Mucosa of descending colon (tissue), 3 donors: Measurements from ENCODE around the gene TOX2. TPM values are rescaled to one million over a fixed set of nuclear protein-coding genes. Genes with fewer than 3 reads are reported as not detected.
A peak's percentile ranks its signal among the peaks of the same experiment; 100 is the strongest.

Experiments
- ATAC-seq: fragments of 200-7000 bp; cut with Tn5 transposase; one replicate; pipeline ENCODE4 v1.9.1; 2020; ENCODE audit warnings: mild to moderate bottlenecking, moderate library complexity
- DNase-seq, 3 donors: peaks; one replicate each; pipeline ENCODE4 v3.0.0-alpha.2; 2020
- H3K36me3 ChIP-seq: fragments of 200-600 bp; one replicate; pipeline ENCODE4 v1.8.0; 2021; ENCODE audit warnings: low read depth, mild to moderate bottlenecking
- H3K4me1 ChIP-seq: fragments of 200-600 bp; one replicate; pipeline ENCODE4 v1.8.0; 2021; ENCODE audit warnings: low read depth, mild to moderate bottlenecking
- H3K4me3 ChIP-seq: fragments of 200-600 bp; one replicate; pipeline ENCODE4 v1.8.0; 2021; ENCODE audit warnings: mild to moderate bottlenecking
- H3K9me3 ChIP-seq: fragments of 200-600 bp; one replicate; pipeline ENCODE4 v1.8.0; 2021; ENCODE audit warnings: mild to moderate bottlenecking
- CTCF ChIP-seq: fragments of 200-600 bp; IDR thresholded peaks from one replicate; pipeline ENCODE4 v1.8.0; 2022; ENCODE audit warnings: antibody characterized with exemption, mild to moderate bottlenecking
- intact Hi-C, 2 donors: fragments of 100-400 bp; cut with DNase I in 1 of 2; cut with micrococcal nuclease in 1 of 2; formaldehyde crosslinking; loops; one replicate each; pipeline versions ENCODE4 v1.11.0 to v1.11.1; 2022; cut with DNase I, micrococcal nuclease
- total RNA-seq, 3 donors: library from RNA; stranded (reverse); fragmentation: NEBNext Ultra II Directional in 2 of 3; extraction: Animal tissue kit (Norgen Biotek cat#: 25700) in 2 of 3; gene quantifications; one replicate each; pipeline versions ENCODE4 v1.2.1 to v1.2.4, GENCODE V29; 2021 to 2023
- donor health status: DM: no; HTN: no; CAD: no; lungs with moderate emphysema.
- donor health status: DM: no; HTN: no; CAD: no.
- donor health status: DM: no; HTN: yes; CAD: no.

Gene TOX2
- total RNA-seq, 3 donors from 2014 or later = 2.9 to 6.1 (median 5.5) TPM

DNA sequence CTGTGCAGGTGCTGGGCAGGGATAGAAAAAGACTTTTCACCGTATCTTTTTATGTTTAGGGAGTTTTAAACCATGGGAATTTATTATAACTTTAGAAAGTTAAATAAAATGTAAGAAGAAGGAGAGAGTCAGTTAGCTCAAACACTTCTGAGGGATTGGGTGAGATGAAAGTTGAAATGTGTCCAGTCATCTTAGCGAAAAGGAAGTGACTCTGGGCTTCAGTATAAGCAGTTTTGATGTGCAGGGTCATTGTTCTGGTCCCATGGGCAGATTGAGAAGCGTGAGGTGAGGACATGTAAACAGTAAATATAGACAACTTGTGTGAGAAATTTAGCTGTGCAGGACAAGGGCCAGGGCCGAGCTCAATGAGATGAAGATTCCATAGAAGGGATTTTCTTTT lies 66.9 kb downstream of the TOX2 start:
- intact Hi-C loops = no loop called here
- H3K4me1 ChIP-seq = peaks cover 26% of the 10 kb centered on the region
- H3K9me3 ChIP-seq = no peaks in the 10 kb centered on the region
- ATAC-seq = no peak
- no peak for TF ChIP-seq CTCF
- DNase-seq = no peak
- H3K4me3 ChIP-seq = no peak overlapping the region
- no peaks in the 10 kb centered on the region for H3K36me3 ChIP-seq

- Histone ChIP-seq H3K36me3 (no peaks in the 10 kb centered on the region), H3K4me1 (peaks cover 27% of the 10 kb centered on the region), H3K9me3 (no peaks in the 10 kb centered on the region), H3K4me3 (no peak overlapping the region)
- no peak for DNase-seq
- no peak for TF ChIP-seq CTCF
- ATAC-seq = no peak
- intact Hi-C loops = no loop called here
Observed at GRCh38 chr20:43982016-43982415, 67.4 kb downstream of the TOX2 start.

DNA sequence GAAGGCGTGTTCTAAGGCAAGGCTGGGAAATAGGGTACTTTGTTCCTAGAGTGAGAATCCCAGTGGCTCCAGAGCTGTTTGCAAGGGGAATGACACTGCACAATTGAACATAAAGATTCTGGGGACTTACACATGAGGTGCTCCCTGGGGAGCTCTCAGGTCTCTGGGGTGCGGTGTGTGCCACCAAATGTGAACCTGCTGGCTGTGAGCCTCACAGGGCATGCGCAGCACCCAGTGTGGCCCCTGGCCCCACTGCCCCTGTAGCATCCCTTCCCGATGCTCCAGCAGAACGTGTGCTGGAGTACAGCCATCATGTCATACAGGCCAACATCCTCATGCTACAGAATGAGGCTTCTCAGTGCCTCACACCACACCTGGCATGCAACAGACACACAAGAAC lies 68.2 kb downstream of the TOX2 start:
- intact Hi-C loops = no loop called here
- Histone ChIP-seq H3K4me3 (no peak overlapping the region), H3K36me3 (no peaks in the 10 kb centered on the region), H3K9me3 (no peaks in the 10 kb centered on the region), H3K4me1 (peaks cover 34% of the 10 kb centered on the region)
- TF ChIP-seq CTCF = no peak
- ATAC-seq = no peak
- no peak for DNase-seq

DNA sequence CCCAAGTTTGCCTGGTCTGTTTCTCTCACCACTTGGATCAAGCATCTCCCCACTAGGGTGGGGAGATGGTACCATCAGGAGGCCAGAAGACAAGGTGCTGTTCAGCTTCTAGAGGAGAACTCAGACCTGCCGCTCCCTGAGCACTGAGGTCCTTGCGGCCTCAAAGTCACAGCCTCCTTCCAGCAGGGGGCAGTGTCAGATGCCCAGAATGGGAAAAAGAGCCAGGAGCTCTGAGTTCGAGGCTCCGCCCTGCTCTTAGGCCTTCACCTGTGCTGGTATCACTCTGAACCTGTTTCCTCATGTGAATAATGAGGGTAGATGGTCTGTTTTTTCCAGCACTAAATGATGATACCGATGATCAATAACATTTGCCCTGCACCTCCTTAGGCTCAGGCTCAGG lies 68.7 kb downstream of the TOX2 start:
- H3K4me1 ChIP-seq = peaks cover 34% of the 10 kb centered on the region
- no peak overlapping the region for H3K4me3 ChIP-seq
- intact Hi-C loops = no loop called here
- no peak for TF ChIP-seq CTCF
- ATAC-seq (peak; percentile 77), DNase-seq (peak; percentile 80 to 86 (median 83))
- no peaks in the 10 kb centered on the region for H3K9me3 ChIP-seq
- no peaks in the 10 kb centered on the region for H3K36me3 ChIP-seq

DNA sequence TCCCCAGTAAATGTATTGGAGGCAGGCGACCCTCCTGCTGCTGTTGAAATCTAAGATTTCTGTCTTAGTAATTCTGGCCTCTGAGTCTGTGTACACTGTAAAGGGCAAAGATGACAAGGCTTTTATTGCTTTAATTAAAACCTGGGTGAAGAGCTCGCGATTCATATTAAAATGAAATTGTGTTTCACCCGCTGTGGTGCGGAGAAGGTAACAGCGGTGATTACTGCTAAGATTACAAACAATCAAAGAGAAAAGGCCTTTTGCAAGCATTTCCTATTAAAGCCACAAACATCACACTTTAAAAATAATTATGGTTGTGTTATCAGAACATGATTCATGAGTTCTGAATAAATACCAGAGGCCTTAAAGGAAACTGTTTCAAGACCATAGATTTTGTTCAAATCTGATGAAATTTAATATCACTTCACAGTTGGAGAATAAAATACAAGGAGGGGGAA lies 69.3 kb downstream of the TOX2 start:
- DNase-seq = no peak
- H3K9me3 ChIP-seq = no peaks in the 10 kb centered on the region
- no peak overlapping the region for H3K4me3 ChIP-seq
- H3K4me1 ChIP-seq = peaks cover 34% of the 10 kb centered on the region
- intact Hi-C loops = no loop called here
- TF ChIP-seq CTCF = no peak
- peak; percentile 35 for ATAC-seq
- no peaks in the 10 kb centered on the region for H3K36me3 ChIP-seq

- intact Hi-C loops = no loop called here
- H3K4me3 ChIP-seq = no peak overlapping the region
- DNase-seq (peak in 2 of 3 donors; percentile 50 to 55), ATAC-seq (peak; percentile 53)
- H3K4me1 ChIP-seq = peaks cover 34% of the 10 kb centered on the region
- TF ChIP-seq CTCF = no peak
- H3K36me3 ChIP-seq = no peaks in the 10 kb centered on the region
- no peaks in the 10 kb centered on the region for H3K9me3 ChIP-seq
Observed at GRCh38 chr20:43984587-43984986, 69.9 kb downstream of the TOX2 start.
